ENCODE results near the gene OSTN.

OSTN gene

GRCh38 chr3:191314109-191314728 lies 115.2 kb downstream of the OSTN start:
- no peak for FAIRE-seq

Measured in G401.6 (cell line).